NCI-H1105 treated with DMSO at 0.1 percent for 48 hours (cell line): ENCODE results near the gene NDRG3.
A peak's percentile ranks its signal among the peaks of the same experiment; 100 is the strongest.
"Not testable (repeated sequence)": the region's sequence is repeated elsewhere in the genome, so short reads cannot be mapped to it uniquely, and the experiment has no call there.

ENCODE experiments used
- DNase-seq: peaks from one replicate; lab custom pipeline; 2025; lab: John Stamatoyannopoulos, UW

NDRG3 gene

GRCh38 chr20:36688630-36689029 is 57.3 kb downstream of the NDRG3 start:
- DNase-seq = no peak

DNA sequence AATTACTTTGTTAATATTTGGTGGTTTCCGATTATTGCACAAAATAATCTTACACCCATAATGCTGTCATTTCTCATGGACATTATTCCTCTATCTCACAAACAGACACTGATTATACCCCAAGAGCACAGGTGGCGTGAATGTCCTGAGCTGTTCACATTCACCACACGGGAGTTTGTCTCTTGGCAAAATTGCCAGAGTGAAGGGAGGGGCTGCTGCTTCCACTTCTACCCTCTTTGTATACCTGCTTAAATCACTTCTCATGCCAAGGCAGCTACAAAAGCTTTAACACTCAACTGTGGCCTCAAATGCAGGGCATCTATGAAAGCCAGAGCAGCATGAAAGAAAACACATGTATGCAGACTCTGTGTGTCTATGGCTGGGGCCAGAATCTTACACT is 58.0 kb downstream of the NDRG3 start:
- no peak for DNase-seq

- DNase-seq = no peak
These were observed 58.9 kb downstream of the NDRG3 start for GRCh38 chr20:36686944-36687343.

DNA sequence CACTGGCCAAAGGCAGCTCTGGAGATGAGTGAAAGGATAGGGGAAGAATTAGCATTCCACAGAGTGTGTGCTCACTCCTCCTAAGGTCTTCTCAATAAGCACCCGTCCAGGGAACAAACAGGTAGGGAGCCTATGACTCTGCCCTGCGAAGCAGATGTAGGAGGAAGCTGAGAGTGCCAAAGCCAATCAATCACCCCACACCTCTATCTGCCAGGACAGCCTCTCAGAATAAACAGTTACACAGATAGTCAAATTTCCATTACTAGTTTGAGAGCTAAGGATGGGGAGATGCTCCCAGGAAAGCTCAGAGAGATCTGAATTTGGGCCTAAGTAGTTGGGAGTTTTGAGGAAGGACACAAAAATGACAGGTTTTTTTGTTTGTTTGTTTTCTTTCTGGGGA is 59.4 kb downstream of the NDRG3 start:
- no peak for DNase-seq

- DNase-seq = no peak
These were observed 61.1 kb downstream of the NDRG3 start for GRCh38 chr20:36684747-36685146.

DNA sequence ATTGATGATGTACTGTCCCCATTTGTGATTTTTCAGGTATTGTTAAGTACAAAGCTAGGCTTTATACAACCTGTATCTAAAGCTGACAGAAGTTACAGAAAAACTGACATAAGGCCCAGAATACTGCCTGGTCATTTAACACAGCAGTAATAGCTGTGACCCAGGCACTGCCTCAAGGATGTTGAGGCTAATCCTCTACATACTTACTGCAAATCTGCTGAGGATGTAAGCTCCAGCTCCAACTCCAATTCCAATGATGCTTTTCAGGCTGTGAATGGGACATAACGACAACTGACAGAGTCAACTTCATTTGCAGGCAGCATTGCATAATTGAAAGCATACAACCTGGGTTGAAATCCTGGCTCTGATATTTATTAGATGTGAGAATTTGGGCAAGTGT is 63.6 kb downstream of the NDRG3 start:
- DNase-seq = no peak

DNA sequence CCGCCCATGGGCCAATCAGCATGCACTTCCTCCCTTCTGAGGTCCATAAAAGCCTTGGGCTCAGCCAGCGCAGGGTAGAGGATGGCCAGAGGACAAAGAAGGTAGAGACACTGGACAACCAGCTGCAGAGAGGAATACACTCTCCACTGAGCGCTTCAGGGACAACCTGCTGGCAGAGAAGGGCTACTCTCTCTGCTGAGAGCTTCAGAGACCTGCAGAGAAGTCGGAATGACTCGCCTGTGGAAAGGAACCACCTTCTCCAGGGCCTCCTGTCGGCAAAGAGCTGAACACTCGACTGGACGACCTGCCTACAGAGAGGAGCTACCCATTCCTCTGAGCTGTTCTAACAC is 68.5 kb downstream of the NDRG3 start:
- no peak for DNase-seq

DNA sequence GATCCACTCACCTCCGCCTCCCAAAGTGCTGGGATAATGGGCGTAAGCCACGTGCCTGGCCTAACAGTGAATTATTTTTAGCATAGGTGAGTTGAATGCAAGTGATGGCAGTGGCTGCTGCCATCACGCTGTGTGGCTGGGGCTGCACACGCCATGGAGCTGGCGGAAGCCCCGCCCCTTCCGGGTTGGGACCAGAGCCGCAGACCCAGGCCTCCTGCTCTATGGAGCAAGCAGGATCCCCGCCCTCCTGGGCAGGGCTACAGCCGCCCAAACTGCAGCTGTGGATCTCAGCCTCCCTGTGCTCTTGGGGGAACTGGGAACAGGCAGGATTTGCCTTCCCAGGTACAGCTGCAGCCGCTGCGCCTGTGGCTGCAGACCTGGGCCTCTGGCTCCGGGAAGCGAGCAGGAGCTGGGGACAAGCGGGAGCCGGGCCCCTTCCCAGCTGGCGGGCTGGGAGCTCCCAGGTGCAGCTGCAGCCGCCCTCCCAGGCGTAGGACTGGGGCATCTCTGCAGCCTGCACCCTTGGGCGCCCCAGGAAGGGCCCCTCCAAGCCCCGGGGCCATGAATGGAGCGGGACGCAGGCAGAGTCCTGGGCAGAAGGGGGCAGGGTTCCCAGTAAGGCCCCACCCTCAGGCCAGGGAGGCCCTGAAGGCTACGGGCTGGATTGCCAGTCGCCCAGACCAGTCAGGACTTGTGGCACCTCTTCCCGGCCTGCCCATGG is 69.0 kb downstream of the NDRG3 start:
- DNase-seq = no peak

DNA sequence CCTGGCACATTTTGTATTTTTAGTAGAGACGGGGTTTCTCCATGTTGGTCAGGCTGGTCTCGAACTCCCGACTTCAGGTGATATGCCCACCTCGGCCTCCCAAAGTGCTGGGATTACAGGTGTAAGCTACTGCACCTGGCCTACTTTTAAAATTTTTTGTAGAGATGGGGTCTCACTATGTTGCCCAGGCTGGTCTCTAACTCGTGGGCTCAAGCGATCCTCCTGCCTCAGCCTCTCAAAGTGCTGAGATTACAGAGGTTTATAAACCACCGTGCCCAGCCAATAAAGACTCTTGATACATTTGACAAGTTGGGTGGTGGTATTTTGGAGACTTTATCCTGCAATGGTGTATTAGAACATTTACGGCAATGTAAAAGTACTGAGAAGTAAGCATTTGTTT is 70.3 kb downstream of the NDRG3 start:
- DNase-seq = not testable (repeated sequence)

GRCh38 chr20:36672991-36673390 is 72.9 kb downstream of the NDRG3 start:
- DNase-seq = no peak

GRCh38 chr20:36670665-36671357 is 75.1 kb downstream of the NDRG3 start:
- no peak for DNase-seq

DNA sequence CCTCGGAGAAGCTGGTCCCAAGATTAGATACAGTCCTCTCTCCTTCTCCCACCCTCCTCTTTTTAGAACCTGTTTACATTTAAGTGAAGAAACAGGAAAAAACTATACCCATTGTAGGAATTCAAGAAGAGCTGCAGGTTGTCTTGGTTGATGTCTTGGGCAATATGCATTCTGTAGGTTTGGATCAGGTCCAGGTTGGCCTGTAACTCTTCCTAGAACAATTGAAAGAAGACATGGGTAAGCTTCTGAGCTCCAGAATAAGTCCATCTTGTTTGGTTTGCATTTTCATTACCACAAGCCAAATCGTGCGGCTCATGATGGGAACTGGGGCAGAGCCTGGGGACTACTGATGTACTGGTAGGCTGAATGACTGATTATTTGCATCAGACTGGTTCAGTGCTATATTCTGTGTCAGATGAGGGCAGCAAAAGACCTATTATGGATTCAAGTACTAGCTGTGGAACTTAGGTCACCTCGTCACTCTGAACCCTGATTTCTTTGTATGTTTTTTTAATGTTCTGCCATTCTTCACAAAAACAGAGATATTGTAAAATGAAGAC is 79.6 kb downstream of the NDRG3 start:
- peak; percentile 14 for DNase-seq

DNA sequence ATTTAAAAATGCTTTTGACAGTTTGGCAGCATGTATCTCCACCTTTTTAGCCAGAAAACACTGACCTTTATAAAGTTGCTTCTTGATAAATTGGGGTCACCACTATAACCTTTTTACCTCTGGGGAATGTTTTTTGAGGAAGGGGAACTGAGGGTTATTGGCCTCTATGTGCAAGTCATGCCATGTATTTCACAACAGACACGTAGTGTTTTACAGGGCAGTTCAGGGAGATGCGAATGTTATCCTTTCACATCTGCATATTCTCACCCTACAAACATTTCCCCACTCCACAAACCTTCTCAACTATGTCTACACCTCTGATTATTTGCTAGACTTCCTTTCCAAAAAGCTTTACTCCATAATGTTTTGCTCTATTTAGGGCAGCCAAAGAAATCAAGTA is 82.9 kb downstream of the NDRG3 start:
- no peak for DNase-seq

- no peak for DNase-seq
These were observed 87.6 kb downstream of the NDRG3 start for GRCh38 chr20:36658300-36658699.

- DNase-seq = no peak
These were observed 89.2 kb downstream of the NDRG3 start for GRCh38 chr20:36656733-36657132.

DNA sequence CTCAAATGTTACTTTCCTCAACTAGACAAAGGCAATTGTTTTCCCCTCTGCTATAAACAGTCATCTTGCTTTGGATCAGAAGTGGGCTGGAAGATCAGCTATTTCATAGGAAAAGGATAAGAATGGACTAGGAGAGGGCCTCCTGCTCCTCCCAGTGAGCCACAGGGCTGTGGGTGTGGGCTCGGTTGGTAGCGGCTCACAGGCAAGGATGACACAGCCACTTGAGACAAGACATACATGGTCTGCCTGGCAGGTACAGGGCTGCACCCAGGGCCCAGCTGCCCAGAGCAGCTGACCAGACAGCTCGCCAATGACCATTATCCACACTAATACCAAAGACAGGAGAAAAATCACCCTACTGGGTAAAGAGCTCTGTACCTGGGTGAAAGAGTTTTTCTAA is 90.9 kb downstream of the NDRG3 start:
- DNase-seq = no peak

- DNase-seq = no peak
These were observed 91.4 kb downstream of the NDRG3 start for GRCh38 chr20:36654506-36654905.

- no peak for DNase-seq
These were observed 92.4 kb downstream of the NDRG3 start for GRCh38 chr20:36653456-36653855.

DNA sequence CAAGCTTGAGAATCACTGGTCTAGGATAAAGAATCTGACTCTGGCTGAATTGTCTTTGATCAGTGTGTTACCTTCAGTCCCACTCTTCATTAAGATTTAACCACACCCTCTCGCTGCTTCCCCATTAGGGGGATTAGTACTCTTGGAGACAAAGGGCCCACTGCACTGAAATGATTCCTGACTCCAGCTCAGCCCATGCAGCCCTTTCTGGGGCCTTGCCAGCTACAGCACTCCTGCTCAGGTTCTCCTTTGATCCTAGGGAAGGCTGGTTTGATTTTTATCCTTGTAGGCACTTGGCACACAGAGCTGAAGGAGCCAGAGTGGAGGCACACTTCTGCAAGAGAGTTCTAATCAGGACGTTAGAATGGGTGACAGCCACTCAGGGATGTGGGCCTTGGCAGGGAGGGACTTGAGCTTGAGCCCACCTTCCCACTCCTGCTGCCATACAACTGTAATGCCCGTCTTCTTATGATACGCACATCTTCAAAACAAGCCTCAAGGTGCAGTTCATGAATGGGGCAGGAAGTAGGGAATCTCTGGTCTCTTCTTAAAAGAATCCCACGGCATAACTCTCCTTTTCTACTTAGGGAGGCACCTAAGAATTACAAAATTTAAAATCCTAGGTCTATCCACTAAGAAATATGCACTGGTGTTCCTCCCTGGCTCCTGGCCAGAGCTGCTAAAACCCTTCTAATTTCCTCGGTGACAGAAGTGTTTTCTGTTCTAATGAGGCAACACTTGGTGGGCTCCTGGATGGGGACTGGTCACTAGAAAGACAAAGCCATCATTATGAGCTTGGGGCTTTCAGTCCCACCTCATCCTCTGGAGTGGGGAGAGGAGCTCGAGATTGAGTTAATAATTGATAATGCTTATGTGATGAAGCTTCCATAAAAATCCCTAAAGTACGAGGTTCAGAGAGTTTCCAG is 98.4 kb downstream of the NDRG3 start:
- DNase-seq = no peak

- DNase-seq = no peak
These were observed 99.2 kb downstream of the NDRG3 start for GRCh38 chr20:36646678-36647077.

DNA sequence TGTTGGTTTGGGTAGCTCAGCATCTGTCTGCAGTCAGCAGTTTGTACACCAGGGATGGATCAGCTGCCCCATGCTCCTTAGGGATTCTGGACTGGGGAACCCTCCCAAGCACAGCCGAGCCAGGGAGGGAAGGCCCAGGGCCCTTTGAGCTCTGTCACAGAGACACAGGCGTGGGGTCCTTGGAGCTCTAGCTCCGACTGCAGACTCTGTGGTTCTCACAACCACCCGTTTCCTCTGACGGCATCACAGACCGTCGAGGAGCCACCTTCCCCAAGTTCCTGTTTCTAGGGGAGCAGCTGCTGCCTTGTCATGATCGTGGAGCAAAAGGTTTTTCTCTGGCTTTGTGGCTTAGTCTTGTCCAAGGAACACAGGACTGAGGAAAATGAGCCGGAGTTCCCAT is 99.9 kb downstream of the NDRG3 start, which contains the start of gene SLA2:
TSS of gene SLA2 (minus strand) at position 199 of the 400 bp plus-strand sequence. CDS start 4,861 bp downstream, outside the sequence.
- no peak for DNase-seq

GRCh38 chr20:36645353-36645752 is 100.5 kb downstream of the NDRG3 start:
- DNase-seq = no peak
